Astrocyte (in vitro differentiated cells and primary cell): ENCODE results near the gene CD300LD. TPM values are rescaled to one million over a fixed set of nuclear protein-coding genes. Genes with fewer than 3 reads are reported as not detected.
A peak's percentile ranks its signal among the peaks of the same experiment; 100 is the strongest.

Experiments used
- DNase-seq: peaks from one replicate; pipeline ENCODE4 v3.0.0-alpha.2; 2010; ENCODE audit warnings: low read depth
- FAIRE-seq: peaks from 2 replicates; lab custom pipeline; 2011; peaks lifted over from hg19 to GRCh38; lab: Jason Lieb, UNC
- H2AFZ ChIP-seq: 2 replicates; pipeline ENCODE4 v1.6.0; 2012; ENCODE audit warnings: low read depth, low read length, inconsistent platforms
- H3K27ac ChIP-seq: 2 replicates; pipeline ENCODE4 v1.5.1; 2011; ENCODE audit warnings: low read depth, low read length, inconsistent platforms
- H3K27me3 ChIP-seq: 2 replicates; pipeline ENCODE4 v1.6.0; 2011; ENCODE audit warnings: low read length, inconsistent platforms; ENCODE audit not compliant: insufficient read depth
- H3K36me3 ChIP-seq: 2 replicates; pipeline ENCODE4 v1.5.1; 2011; ENCODE audit warnings: low read length, inconsistent platforms; ENCODE audit not compliant: insufficient read depth
- H3K4me1 ChIP-seq: 2 replicates; pipeline ENCODE4 v1.5.1; 2011; ENCODE audit warnings: low read length, inconsistent platforms; ENCODE audit not compliant: insufficient read depth
- H3K4me2 ChIP-seq: 2 replicates; pipeline ENCODE4 v1.6.0; 2012; ENCODE audit warnings: low read length, inconsistent platforms
- H3K4me3 ChIP-seq: 2 replicates; pipeline ENCODE4 v1.5.1; 2011; ENCODE audit warnings: low read depth, mild to moderate bottlenecking, low read length, inconsistent platforms; ENCODE audit not compliant: insufficient read depth
- H3K79me2 ChIP-seq: 2 replicates; pipeline ENCODE4 v1.6.0; 2012; ENCODE audit warnings: mild to moderate bottlenecking, low read length, inconsistent platforms; ENCODE audit not compliant: insufficient read depth
- H3K9ac ChIP-seq: 2 replicates; pipeline ENCODE4 v1.6.0; 2012; ENCODE audit warnings: mild to moderate bottlenecking, low read length, inconsistent platforms
- H3K9me3 ChIP-seq: 2 replicates; pipeline ENCODE4 v1.5.1; 2012; ENCODE audit warnings: low read depth, mild to moderate bottlenecking, low read length, inconsistent platforms; ENCODE audit not compliant: insufficient read depth
- H4K20me1 ChIP-seq: 2 replicates; pipeline ENCODE4 v1.6.0; 2012; ENCODE audit warnings: low read length, inconsistent platforms; ENCODE audit not compliant: insufficient read depth
- H3K27ac Mint-ChIP-seq: one replicate; pipeline ENCODE4 v1.8.0; 2021; ENCODE audit warnings: mild to moderate bottlenecking, mixed read lengths; ENCODE audit not compliant: unreplicated experiment
- H3K27me3 Mint-ChIP-seq: one replicate; pipeline ENCODE4 v1.8.0; 2021; ENCODE audit warnings: low read depth, mixed read lengths; ENCODE audit not compliant: unreplicated experiment
- H3K36me3 Mint-ChIP-seq: one replicate; pipeline ENCODE4 v1.8.0; 2021; ENCODE audit warnings: low read depth, mixed read lengths; ENCODE audit not compliant: unreplicated experiment
- H3K4me1 Mint-ChIP-seq: one replicate; pipeline ENCODE4 v1.8.0; 2021; ENCODE audit warnings: low read depth, mixed read lengths; ENCODE audit not compliant: unreplicated experiment
- H3K4me3 Mint-ChIP-seq: one replicate; pipeline ENCODE4 v1.8.0; 2021; ENCODE audit warnings: mild to moderate bottlenecking, moderate library complexity, mixed read lengths; ENCODE audit not compliant: unreplicated experiment
- H3K9me3 Mint-ChIP-seq: one replicate; pipeline ENCODE4 v1.8.0; 2021; ENCODE audit warnings: mild to moderate bottlenecking, mixed read lengths; ENCODE audit not compliant: unreplicated experiment
- CTCF ChIP-seq: IDR thresholded peaks from 2 replicates; pipeline ENCODE4 v1.5.1; 2011; ENCODE audit warnings: low read depth, mild to moderate bottlenecking, inconsistent platforms, low read length, moderate library complexity; ENCODE audit not compliant: insufficient read depth
- EZH2 ChIP-seq: IDR thresholded peaks from 2 replicates; pipeline ENCODE4 v1.6.1; 2012; ENCODE audit warnings: mild to moderate bottlenecking, low read length, inconsistent platforms; ENCODE audit not compliant: insufficient read depth
- total RNA-seq: library from RNA; stranded (reverse); gene quantifications from 2 replicates; pipeline ENCODE4 v1.2.1, GENCODE V29; 2021

The CD300LD gene
- total RNA-seq, 1 donor from 2014 or later = not detected

- no peaks in the 10 kb centered on the region for H3K4me1 ChIP-seq
- peaks cover 15% of the 10 kb centered on the region for H3K27me3 ChIP-seq
- FAIRE-seq (no peak), DNase-seq (no peak)
- H2AFZ ChIP-seq = no peak overlapping the region
- H3K9ac ChIP-seq = no peak overlapping the region
- no peaks in the 10 kb centered on the region for H3K79me2 ChIP-seq
- Mint-ChIP-seq H3K4me1 (peaks cover 17% of the 10 kb centered on the region), H3K27me3 (peaks cover 65% of the 10 kb centered on the region), H3K36me3 (no peaks in the 10 kb centered on the region), H3K9me3 (peaks cover 7% of the 10 kb centered on the region), H3K27ac (no peak overlapping the region), H3K4me3 (no peak overlapping the region)
- no peak for TF ChIP-seq EZH2
- TF ChIP-seq CTCF = no peak
- H3K4me2 ChIP-seq = no peak overlapping the region
- no peak overlapping the region for H3K27ac ChIP-seq
- no peak overlapping the region for H3K4me3 ChIP-seq
- H3K9me3 ChIP-seq = no peaks in the 10 kb centered on the region
- H3K36me3 ChIP-seq = no peaks in the 10 kb centered on the region
- no peaks in the 10 kb centered on the region for H4K20me1 ChIP-seq
Observed at GRCh38 chr17:74604200-74604599, 12.1 kb upstream of the CD300LD start.

GRCh38 chr17:74603746-74604145 is 11.7 kb upstream of the CD300LD start:
- Histone ChIP-seq H3K36me3 (no peaks in the 10 kb centered on the region), H2AFZ (no peak overlapping the region), H3K27ac (no peak overlapping the region), H3K27me3 (peaks cover 16% of the 10 kb centered on the region), H3K4me1 (no peaks in the 10 kb centered on the region), H3K79me2 (no peaks in the 10 kb centered on the region), H3K4me3 (no peak overlapping the region), H3K9me3 (no peaks in the 10 kb centered on the region), H3K4me2 (no peak overlapping the region), H4K20me1 (no peaks in the 10 kb centered on the region), H3K9ac (no peak overlapping the region)
- Mint-ChIP-seq H3K36me3 (no peaks in the 10 kb centered on the region), H3K27me3 (peaks cover 64% of the 10 kb centered on the region), H3K9me3 (peaks cover 7% of the 10 kb centered on the region), H3K27ac (no peak overlapping the region), H3K4me3 (no peak overlapping the region), H3K4me1 (peaks cover 17% of the 10 kb centered on the region)
- TF ChIP-seq EZH2 (no peak), CTCF (no peak)
- FAIRE-seq (no peak), DNase-seq (no peak)

DNA sequence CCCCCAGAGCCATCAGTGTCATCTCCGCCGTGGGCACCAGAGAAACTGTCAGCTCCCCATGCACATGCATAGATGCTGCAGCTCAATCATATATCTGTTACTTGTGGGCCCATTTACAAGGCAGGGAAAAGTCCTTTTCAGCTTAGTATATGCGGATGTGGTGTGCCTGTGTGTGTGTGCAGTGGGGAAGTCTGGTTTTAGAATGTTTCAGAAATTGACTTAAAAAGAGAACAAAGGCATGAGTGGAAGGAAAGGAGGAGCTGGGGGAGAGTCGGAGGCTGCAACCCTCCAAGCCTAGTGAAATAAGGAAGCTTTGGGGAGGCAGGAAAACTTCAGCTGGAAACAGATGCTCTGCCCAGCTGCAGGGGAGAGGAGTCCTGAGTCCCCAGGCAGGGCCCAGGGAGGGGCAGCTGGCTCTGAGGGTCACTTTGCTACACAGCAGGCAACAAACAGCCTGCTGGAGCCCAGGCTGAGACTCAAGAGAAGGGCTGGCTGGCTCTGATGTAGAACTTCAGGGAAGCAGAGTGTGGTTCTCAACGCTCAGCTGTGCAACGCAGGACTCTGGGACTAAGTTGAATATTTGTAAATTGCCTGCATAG is 11.1 kb upstream of the CD300LD start:
- no peaks in the 10 kb centered on the region for H3K79me2 ChIP-seq
- Mint-ChIP-seq H3K27ac (peak overlapping the region; percentile 17), H3K4me3 (no peak overlapping the region), H3K27me3 (peaks cover 64% of the 10 kb centered on the region), H3K9me3 (peaks cover 7% of the 10 kb centered on the region), H3K36me3 (no peaks in the 10 kb centered on the region), H3K4me1 (peaks cover 17% of the 10 kb centered on the region)
- no peaks in the 10 kb centered on the region for H3K36me3 ChIP-seq
- no peak overlapping the region for H3K27ac ChIP-seq
- H3K27me3 ChIP-seq = peaks cover 16% of the 10 kb centered on the region
- no peak for FAIRE-seq
- no peaks in the 10 kb centered on the region for H3K4me1 ChIP-seq
- H2AFZ ChIP-seq = no peak overlapping the region
- no peak for DNase-seq
- H3K4me2 ChIP-seq = no peak overlapping the region
- H4K20me1 ChIP-seq = no peaks in the 10 kb centered on the region
- no peak overlapping the region for H3K4me3 ChIP-seq
- no peak overlapping the region for H3K9ac ChIP-seq
- H3K9me3 ChIP-seq = no peaks in the 10 kb centered on the region
- TF ChIP-seq CTCF (no peak), EZH2 (no peak)
